SK-N-MC (cell line): ENCODE measurements around the gene DPY19L1.

Source experiments
- EZH2 ChIP-seq: fragments of 200-600 bp; sonication (generic); IDR thresholded peaks from one replicate; pipeline ENCODE4 v1.6.1; 2017; ENCODE audit warnings: antibody characterized with exemption
- FOXP2 ChIP-seq: optimal IDR thresholded peaks from 2 replicates; pipeline ENCODE3; 2011; ENCODE audit warnings: mild to moderate bottlenecking, moderate library complexity; ENCODE audit not compliant: insufficient read depth; ENCODE audit errors: extremely low read length, control extremely low read depth
- POLR2AphosphoS5 ChIP-seq: IDR thresholded peaks from 2 replicates; pipeline ENCODE4 v1.6.1; 2012; ENCODE audit warnings: mild to moderate bottlenecking, low read depth, low read length, borderline replicate concordance

- TF ChIP-seq EZH2, result no peak
- no peak for TF ChIP-seq POLR2AphosphoS5
- TF ChIP-seq FOXP2, result no peak
These were observed 105.5 kb downstream of the DPY19L1 start for GRCh38 chr7:34931739-34932138.
